AG04449 (cell line): ENCODE measurements around the gene ALPK3.

ENCODE experiments used
- CTCF ChIA-PET: fragments of 350-600 bp; formaldehyde crosslinking; extraction: SDS; loops from one replicate; lab custom pipeline; 2021; ENCODE audit warnings: antibody characterized with exemption; lab: Yijun Ruan, JAX
- POLR2A ChIA-PET: fragments of 400-600, 350-600 bp; formaldehyde crosslinking; extraction: SDS; loops from one replicate; lab custom pipeline; 2020; ENCODE audit warnings: antibody characterized with exemption, inconsistent platforms; lab: Yijun Ruan, JAX
- DNase-seq: peaks from one replicate; pipeline ENCODE4 v3.0.0-alpha.2; 2010; ENCODE audit warnings: low read depth, low spot score
- H3K4me3 ChIP-seq: 2 replicates; pipeline ENCODE4 v1.5.1; 2011; ENCODE audit warnings: low read depth, mild to moderate bottlenecking, control low read depth, low read length
- TF ChIP-seq, protein P1 (sequence below): IDR thresholded peaks from one replicate; pipeline ENCODE4 v1.5.1; 2011; ENCODE audit warnings: mild to moderate bottlenecking, moderate library complexity, low read length, control low read depth, inconsistent platforms; ENCODE audit not compliant: insufficient read depth; ENCODE audit errors: missing control alignments

ALPK3 gene

DNA sequence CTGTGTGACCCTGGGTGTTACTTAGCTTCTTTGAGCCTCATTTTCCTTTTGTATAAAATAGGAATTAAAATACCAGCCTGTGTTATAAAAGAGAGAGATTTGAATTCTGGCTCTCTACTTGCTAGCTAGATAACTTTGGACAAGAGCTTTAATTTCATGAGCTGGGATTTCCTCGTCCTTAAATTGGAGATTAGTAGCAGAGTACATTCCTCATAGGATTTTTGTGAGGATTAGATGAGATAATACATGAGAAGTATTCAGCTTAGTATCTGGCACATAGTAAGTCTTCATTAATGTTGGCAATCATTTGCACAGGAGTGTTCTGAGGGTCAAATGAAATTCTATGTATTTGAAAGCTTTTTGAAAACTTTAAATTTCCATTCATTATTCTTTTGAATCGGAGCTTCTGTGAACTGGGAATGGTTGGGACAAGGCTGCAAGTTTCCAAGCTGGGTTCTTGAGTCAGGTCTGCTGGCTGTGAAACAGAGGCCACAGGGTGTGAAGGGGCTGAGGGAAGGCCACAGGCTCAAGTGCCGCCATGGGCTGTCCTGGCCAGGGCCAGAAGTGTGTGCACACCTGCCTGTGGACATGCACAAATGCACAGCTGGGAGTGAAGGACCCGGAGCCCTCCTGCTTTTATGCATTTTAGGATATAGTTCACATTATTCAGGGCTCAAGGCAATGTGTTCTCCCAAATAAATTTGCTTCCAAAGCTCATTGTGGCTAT is 17.2 kb downstream of the ALPK3 start:
- DNase-seq = no peak
- POLR2A ChIA-PET = no interaction called here
- CTCF ChIA-PET = interaction anchor here (0.9 to 1.9 kb wide), 3 partner anchors 11 to 16 kb away, joined by 3 to 12 read pairs (median 4); no protein-coding TSS in a partner anchor

DNA sequence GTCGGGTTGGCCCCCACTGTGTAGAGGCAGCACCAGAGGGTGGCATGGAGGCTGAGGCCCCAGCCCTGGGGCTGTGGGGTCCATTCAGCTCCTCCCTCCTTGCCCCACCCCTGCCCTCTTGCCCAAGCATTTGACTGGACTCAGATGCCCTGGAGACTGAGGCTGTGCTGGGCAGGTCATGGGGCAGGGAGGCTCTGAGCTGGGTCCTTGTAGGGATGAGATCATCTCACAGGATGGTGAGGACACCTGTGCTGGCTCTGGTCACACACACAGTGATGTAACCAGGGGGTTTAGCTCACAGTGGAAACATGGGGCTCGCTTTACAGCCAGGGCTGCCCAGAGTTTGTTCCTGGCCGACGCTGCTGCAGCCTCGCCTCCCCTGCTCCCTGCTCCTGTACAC is 17.8 kb downstream of the ALPK3 start:
- no peak for DNase-seq
- no peak overlapping the region for H3K4me3 ChIP-seq
- TF ChIP-seq, protein P1, sequence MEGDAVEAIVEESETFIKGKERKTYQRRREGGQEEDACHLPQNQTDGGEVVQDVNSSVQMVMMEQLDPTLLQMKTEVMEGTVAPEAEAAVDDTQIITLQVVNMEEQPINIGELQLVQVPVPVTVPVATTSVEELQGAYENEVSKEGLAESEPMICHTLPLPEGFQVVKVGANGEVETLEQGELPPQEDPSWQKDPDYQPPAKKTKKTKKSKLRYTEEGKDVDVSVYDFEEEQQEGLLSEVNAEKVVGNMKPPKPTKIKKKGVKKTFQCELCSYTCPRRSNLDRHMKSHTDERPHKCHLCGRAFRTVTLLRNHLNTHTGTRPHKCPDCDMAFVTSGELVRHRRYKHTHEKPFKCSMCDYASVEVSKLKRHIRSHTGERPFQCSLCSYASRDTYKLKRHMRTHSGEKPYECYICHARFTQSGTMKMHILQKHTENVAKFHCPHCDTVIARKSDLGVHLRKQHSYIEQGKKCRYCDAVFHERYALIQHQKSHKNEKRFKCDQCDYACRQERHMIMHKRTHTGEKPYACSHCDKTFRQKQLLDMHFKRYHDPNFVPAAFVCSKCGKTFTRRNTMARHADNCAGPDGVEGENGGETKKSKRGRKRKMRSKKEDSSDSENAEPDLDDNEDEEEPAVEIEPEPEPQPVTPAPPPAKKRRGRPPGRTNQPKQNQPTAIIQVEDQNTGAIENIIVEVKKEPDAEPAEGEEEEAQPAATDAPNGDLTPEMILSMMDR = no peak
- ChIA-PET CTCF (interaction anchor here (0.9 to 3.2 kb wide), 4 partner anchors 10 to 17 kb away, joined by 3 to 19 read pairs (median 8); no protein-coding TSS in a partner anchor), POLR2A (no interaction called here)

More for the DNA sequence above, 17.2 kb downstream of the ALPK3 start:
- TF ChIP-seq, protein P1 = no peak
- H3K4me3 ChIP-seq = no peak overlapping the region

DNA sequence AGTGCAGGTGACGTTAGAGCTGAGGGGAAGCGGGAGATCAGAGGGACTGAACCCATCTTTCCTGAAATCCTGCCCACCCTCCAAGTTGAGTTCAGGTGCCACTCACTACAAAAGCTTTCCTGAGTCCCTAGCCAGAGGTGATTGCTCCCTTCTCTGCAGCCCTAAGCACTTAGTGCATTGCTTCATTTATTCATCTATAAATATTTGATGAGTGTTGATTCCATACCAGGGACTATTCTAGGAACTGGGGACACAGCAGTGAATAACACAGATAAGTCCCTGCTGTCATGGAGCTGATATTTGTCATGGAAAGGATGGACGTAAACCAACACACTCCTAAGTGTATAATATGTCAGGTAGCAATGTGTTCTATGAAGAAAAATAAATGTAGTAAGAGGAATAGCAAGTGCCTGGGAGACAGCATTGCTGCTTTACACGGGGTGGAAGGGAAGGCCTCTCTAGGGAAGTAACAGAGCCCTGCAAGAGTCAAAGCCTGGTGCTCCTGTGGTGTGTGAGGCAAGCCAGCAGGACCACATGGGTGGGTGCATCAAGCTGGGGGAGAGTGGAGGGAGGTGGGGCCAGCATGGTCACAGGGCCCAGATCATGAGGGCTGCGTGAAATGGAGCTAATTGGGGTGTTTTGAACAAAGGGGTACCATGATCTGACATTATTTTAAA is 18.6 kb downstream of the ALPK3 start:
- TF ChIP-seq, protein P1 = no peak
- no peak overlapping the region for H3K4me3 ChIP-seq
- no peak for DNase-seq
- POLR2A ChIA-PET = no interaction called here
- CTCF ChIA-PET = interaction anchor here (0.9 to 3.2 kb wide), 4 partner anchors 9 to 18 kb away, joined by 3 to 19 read pairs (median 4); no protein-coding TSS in a partner anchor

DNA sequence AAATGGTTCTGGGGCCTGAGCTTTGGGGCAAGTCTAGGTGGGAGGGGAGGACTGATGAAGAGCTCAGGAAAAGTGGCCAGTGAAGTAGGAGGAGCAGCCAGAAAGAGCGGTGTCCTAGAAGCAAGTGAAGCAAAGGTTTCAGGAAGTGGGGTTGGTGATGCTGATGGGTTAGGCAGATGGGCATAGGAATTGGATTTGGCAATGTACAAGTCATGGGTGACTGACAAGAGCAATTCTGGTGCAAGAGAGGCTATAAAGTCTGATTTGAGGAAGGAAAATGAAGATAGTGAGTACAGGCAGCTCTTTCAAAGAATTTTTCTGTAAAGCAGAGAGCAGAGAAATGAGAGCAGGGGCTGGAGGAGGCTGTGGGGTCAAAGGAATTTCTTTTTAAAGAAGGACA is 19.7 kb downstream of the ALPK3 start:
- no peak overlapping the region for H3K4me3 ChIP-seq
- ChIA-PET CTCF (interaction anchor here (1.0 to 3.2 kb wide), 2 partner anchors 8 to 15 kb away, joined by 3 to 19 read pairs; no protein-coding TSS in a partner anchor), POLR2A (no interaction called here)
- TF ChIP-seq, protein P1 = no peak
- no peak for DNase-seq

DNA sequence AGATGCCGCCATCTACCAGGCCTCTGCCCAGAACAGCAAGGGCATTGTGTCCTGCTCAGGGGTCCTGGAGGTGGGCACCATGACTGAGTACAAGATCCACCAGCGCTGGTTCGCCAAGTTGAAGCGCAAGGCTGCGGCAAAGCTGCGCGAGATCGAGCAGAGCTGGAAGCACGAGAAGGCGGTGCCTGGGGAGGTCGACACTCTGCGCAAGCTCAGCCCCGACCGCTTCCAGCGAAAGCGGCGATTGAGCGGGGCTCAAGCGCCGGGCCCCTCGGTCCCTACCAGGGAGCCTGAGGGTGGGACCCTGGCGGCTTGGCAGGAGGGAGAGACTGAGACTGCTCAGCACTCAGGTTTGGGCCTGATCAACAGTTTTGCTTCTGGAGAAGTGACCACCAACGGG is 22.6 kb downstream of the ALPK3 start:
- CTCF ChIA-PET = no interaction called here
- DNase-seq = no peak
- TF ChIP-seq, protein P1 = no peak
- POLR2A ChIA-PET = no interaction called here
- H3K4me3 ChIP-seq = no peak overlapping the region

DNA sequence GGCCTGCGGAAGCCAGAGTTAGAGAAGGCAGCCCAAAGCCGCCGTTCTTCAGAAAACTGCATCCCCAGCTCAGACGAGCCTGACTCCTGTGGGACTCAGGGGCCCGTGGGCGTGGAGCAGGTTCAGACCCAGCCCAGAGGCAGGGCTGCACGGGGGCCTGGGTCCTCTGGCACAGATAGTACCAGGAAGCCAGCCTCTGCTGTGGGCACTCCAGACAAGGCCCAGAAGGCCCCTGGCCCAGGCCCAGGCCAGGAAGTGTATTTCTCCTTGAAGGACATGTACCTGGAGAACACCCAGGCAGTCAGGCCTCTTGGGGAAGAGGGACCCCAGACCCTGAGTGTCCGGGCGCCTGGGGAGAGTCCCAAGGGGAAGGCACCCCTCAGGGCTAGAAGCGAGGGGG is 23.1 kb downstream of the ALPK3 start:
- TF ChIP-seq, protein P1 = no peak
- CTCF ChIA-PET = no interaction called here
- H3K4me3 ChIP-seq = no peak overlapping the region
- POLR2A ChIA-PET = no interaction called here
- no peak for DNase-seq
